HG03060 (cell line): ENCODE data around the gene HCFC1.

Experiments
- ATAC-seq: cut with Tn5 transposase; IDR thresholded peaks from one replicate; pipeline ENCODE4 v1.9.1; 2021; ENCODE audit warnings: low read depth, moderate number of reproducible peaks; ENCODE audit not compliant: unreplicated experiment

Gene HCFC1

GRCh38 chrX:153960077-153960476 is 11.5 kb downstream of the HCFC1 start:
- no peak for ATAC-seq

GRCh38 chrX:153959649-153960048 is 12.0 kb downstream of the HCFC1 start:
- no peak for ATAC-seq

GRCh38 chrX:153958605-153959004 is 13.0 kb downstream of the HCFC1 start:
- ATAC-seq: no peak

GRCh38 chrX:153957224-153957623 is 14.4 kb downstream of the HCFC1 start:
- no peak for ATAC-seq

GRCh38 chrX:153956044-153956907 is 15.3 kb downstream of the HCFC1 start:
- ATAC-seq: no peak

- ATAC-seq: no peak
Measured at GRCh38 chrX:153955228-153955732, 16.3 kb downstream of the HCFC1 start.

- no peak for ATAC-seq
Measured at GRCh38 chrX:153954558-153955227, 16.9 kb downstream of the HCFC1 start.

- no peak for ATAC-seq
Measured at GRCh38 chrX:153953892-153954557, 17.6 kb downstream of the HCFC1 start.

- ATAC-seq: no peak
Measured at GRCh38 chrX:153953342-153953830, 18.2 kb downstream of the HCFC1 start.

GRCh38 chrX:153952373-153953026 is 19.1 kb downstream of the HCFC1 start:
- ATAC-seq: no peak

GRCh38 chrX:153951683-153952372 is 19.8 kb downstream of the HCFC1 start:
- ATAC-seq: no peak

- no peak for ATAC-seq
Measured at GRCh38 chrX:153950127-153950526, 21.5 kb downstream of the HCFC1 start.

- ATAC-seq: no peak
Measured at GRCh38 chrX:153948847-153949805, 22.5 kb downstream of the HCFC1 start.

GRCh38 chrX:153948002-153948466 is 23.6 kb downstream of the HCFC1 start:
- ATAC-seq: no peak

- no peak for ATAC-seq
Measured at GRCh38 chrX:153947009-153947769, 24.4 kb downstream of the HCFC1 start.

- ATAC-seq: no peak
Measured at GRCh38 chrX:153945956-153946943, 25.4 kb downstream of the HCFC1 start.

- no peak for ATAC-seq
Measured at GRCh38 chrX:153944800-153945150, 26.8 kb downstream of the HCFC1 start.
